Stimulated activated CD8-positive, alpha-beta memory T cell treated with anti-CD3 and anti-CD28 coated beads, Interleukin-4, amount 100 ng/mL, for 1 hour (primary cell): ENCODE data around the gene DOK7.
"Not testable (repeated sequence)": the region's sequence is repeated elsewhere in the genome, so short reads cannot be mapped to it uniquely, and the experiment has no call there.

Source experiments
- DNase-seq, 2 donors: peaks; one replicate each; pipeline ENCODE4 v3.0.0-alpha.2; 2020; ENCODE audit warnings: low read depth in 2 of 2, low spot score in 1 of 2

Gene DOK7

DNA sequence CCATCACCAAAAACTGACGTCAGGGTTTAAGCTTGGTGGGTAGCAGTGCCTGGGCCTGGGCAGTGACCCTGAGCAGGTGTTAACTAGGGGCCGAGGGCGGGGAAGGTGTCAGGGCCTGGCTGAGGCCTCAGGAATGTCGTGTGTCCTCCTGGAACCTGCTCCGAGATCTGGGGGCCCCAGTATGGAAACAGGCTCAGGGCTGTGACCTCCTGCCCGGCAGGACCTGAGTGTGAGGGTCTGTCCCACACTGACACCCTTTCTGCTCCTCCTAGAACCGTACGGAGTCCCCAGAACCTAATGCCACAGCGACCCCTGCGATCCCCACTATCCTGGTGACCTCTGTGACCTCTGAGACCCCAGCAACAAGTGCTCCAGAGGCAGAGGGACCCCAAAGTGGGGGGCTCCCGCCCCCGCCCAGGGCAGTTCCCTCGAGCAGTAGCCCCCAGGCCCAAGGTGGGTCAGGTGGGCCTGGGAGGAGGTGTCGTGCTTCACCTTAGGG lies 20.6 kb upstream of the DOK7 start:
- no peak for DNase-seq

DNA sequence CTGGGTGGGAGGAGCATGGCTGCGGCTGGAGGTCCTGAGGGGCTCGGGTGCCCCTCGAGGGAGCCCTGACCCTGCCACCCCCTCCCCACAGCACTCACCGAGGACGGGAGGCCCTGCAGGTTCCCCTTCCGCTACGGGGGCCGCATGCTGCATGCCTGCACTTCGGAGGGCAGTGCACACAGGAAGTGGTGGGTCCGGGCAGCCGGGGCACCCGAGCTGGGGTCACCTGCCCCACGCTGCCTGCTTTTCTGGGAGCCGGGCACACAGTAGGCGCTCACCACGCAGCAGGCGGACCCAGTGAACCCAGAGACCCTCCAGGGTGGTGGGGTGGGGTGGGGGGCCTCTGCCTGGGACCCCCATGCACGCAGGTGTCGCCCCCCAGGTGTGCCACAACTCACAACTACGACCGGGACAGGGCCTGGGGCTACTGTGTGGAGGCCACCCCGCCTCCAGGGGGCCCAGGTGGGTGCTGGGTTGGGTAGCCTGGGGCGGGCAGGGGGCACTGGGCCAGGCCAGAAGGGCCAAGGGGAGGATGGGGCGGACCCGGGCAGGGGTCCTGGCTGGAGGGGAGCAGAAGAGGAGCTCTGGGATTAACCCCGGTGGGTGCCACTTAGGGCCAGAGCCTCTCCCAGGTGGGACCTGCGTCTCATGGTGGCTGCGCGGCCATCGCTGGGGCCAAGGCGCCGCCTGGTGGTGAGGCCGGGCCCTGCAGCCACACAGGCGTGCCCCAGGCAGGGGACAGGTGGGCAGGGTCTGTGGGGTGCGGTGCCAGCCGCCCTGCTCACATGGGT lies 20.0 kb upstream of the DOK7 start:
- peak; percentile 13 to 31 for DNase-seq

DNA sequence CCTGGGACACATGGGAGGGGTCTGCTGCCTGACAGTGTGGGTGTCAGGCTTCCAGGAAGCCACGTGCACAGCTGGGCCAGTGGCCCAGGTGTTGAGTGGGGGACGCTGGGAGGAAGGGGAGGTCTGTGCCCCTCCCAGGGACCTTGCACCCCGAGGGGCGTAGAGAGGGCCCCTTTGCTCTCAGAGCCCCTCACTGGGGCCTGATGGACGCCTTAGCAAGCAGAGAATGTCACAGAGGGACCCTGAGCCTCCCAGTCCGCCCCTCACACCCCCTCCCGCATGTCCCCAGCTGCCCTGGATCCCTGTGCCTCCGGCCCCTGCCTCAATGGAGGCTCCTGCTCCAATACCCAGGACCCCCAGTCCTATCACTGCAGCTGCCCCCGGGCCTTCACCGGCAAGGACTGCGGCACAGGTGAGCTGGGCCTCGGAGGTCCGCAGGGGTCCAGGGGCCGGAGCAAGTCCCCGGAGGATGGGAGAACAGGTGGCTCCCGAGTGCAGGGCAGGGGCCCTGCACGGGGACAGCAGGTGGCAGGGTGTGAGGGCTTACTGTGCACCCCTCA lies 19.3 kb upstream of the DOK7 start:
- DNase-seq: no peak

DNA sequence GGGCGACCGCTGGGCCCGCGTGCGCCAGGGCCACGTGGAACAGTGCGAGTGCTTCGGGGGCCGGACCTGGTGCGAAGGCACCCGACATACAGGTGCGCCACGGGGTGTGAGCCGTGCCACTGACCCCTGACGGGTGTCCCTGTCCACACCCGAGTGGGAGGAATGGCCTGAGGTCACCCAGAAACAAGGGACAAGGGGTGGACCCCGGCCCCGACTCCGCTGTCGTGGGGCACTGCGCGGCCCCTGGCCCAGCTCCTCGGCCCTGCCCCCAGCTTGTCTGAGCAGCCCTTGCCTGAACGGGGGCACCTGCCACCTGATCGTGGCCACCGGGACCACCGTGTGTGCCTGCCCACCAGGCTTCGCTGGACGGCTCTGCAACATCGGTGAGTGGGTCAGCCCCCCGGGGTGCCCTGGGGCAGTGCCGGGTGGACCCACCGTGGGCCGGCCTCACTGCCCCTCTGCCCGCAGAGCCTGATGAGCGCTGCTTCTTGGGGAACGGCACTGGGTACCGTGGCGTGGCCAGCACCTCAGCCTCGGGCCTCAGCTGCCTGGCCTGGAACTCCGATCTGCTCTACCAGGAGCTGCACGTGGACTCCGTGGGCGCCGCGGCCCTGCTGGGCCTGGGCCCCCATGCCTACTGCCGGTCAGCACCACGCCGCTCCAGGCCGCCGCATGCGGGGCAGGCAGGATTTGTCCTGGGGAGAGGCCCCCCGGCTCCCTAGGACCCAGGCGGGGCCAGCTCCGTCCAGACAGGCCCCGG lies 18.6 kb upstream of the DOK7 start:
- no peak for DNase-seq

DNA sequence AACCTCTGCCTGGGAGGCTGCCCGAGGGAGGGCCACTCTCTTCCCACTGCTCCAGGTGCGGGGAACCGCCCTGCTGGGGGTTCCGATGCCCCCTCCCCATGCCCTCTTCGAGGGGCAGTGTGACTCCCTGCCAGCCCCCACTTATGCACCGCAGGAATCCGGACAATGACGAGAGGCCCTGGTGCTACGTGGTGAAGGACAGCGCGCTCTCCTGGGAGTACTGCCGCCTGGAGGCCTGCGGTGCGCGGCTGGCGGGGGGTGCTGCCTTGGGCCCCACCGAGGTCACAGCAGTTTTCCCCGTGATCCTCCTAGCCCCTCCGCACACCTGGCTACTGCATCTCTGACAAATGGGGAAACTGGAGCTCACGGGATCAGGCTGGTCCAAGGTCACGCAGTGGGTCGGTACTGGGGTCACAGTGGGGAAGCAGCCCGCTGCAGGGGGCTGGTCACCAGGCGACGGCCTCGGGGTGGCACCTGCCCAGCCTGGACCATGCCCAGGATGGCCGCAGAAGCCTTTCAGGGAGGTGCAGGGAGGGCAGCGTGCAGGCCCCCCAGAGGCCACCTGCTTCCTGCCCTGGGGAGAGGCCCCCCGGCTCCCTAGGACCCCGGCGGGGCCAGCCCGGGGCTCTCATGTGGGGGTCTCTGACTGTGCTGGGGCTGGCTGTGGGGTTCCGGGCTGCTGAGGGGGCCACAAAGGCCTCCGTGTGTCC lies 17.8 kb upstream of the DOK7 start:
- DNase-seq: no peak

DNA sequence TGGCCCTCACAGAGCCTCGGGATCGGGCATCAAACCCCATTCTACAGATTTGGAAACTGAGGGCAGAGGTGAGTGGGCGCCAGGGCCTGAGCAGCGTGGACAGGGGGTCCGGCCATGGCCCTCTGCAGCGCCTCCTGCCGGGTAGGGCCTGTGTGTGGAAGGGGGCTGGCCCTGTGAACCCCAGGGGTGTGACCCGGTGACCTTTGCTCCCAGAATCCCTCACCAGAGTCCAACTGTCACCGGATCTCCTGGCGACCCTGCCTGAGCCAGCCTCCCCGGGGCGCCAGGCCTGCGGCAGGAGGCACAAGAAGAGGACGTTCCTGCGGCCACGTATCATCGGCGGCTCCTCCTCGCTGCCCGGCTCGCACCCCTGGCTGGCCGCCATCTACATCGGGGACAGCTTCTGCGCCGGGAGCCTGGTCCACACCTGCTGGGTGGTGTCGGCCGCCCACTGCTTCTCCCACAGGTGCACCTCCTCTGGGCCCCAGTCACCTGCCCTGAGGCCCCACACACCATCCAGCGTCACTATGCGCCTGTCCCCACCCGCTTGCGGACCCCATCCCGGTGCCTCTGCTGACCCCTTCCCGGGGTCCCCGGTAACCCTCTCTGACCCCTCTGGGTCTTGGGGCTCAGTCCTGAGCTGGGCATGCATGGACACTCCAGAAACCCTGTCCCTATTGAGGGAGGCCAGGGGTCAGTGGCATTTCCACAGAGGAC lies 17.1 kb upstream of the DOK7 start:
- DNase-seq: no peak

DNA sequence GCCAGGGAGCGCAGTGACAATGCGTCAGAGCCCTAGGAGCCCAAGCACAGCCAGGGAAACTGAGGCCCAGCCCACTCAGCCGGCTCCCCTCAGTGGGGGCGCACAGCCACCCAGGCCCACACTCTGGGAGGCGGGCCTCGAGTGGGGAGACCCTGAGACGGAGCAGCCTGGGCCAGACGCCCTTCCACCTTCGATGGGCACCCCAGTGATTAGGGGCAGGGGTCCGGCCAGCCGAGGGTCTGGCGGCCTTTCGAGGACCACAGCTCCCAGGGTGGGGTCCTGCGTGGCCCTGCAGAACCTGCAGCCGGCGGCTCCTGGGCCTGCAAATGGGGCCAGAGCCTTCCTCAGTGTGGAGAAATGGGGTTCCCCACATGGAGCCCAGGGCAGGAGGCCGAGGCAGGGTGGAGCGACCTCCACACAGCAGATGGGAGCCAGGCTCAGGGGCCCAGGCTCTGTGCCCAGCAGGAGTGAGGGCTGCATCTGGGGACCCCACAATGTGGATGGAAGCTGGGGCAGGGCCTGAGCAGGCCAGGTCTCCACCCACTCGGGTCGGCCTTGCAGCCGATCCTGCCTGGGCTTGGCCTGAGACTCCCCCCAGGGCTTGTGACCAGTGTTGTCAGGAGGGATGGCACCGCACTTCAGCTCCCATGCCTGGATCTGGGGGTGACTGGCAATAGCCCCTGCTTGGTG lies 16.3 kb upstream of the DOK7 start:
- no peak for DNase-seq

DNA sequence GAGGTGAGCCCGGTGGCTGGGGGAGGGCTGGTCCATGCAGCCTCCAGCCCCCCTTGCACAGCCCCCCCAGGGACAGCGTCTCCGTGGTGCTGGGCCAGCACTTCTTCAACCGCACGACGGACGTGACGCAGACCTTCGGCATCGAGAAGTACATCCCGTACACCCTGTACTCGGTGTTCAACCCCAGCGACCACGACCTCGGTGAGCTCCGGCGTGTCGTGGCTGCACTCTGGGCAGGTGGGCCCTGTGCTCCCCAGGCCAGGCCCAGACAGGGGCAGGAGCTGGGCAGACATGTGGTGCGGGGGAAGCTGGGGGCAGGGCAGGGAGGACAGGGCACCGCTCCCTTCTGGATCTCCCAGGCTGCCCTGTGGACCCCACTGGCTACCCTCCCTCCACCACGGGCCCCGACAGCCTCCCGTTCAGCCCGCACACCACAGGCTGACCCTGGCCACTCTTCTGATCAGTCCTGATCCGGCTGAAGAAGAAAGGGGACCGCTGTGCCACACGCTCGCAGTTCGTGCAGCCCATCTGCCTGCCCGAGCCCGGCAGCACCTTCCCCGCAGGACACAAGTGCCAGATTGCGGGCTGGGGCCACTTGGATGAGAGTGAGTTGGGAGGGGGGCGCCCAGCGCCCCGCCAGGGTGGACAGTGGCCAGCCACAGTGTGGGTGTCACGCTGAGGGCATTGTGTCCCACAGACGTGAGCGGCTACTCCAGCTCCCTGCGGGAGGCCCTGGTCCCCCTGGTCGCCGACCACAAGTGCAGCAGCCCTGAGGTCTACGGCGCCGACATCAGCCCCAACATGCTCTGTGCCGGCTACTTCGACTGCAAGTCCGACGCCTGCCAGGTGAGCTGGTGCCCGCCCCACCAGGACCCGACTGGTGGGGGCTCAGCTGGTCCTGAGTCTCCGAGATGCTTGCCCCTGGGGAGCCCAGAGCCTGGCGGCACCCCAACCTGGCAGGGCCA lies 15.4 kb upstream of the DOK7 start:
- DNase-seq: no peak

DNA sequence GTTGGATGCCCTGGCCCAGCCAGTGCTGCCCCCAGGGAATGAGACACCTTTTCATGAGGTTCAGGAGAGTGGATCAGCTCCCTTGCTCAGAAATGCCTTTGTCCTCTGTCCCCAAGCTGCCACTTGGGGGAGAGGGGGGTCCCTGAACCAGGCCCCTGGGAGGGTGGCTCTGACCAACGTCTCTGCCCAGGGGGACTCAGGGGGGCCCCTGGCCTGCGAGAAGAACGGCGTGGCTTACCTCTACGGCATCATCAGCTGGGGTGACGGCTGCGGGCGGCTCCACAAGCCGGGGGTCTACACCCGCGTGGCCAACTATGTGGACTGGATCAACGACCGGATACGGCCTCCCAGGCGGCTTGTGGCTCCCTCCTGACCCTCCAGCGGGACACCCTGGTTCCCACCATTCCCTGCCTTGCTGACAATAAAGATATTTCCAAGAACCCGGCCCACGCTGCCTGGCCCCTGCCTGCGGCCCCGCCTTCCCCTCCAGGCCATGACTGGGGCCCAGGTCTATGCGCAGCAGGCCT lies 14.0 kb upstream of the DOK7 start:
- DNase-seq: no peak

DNA sequence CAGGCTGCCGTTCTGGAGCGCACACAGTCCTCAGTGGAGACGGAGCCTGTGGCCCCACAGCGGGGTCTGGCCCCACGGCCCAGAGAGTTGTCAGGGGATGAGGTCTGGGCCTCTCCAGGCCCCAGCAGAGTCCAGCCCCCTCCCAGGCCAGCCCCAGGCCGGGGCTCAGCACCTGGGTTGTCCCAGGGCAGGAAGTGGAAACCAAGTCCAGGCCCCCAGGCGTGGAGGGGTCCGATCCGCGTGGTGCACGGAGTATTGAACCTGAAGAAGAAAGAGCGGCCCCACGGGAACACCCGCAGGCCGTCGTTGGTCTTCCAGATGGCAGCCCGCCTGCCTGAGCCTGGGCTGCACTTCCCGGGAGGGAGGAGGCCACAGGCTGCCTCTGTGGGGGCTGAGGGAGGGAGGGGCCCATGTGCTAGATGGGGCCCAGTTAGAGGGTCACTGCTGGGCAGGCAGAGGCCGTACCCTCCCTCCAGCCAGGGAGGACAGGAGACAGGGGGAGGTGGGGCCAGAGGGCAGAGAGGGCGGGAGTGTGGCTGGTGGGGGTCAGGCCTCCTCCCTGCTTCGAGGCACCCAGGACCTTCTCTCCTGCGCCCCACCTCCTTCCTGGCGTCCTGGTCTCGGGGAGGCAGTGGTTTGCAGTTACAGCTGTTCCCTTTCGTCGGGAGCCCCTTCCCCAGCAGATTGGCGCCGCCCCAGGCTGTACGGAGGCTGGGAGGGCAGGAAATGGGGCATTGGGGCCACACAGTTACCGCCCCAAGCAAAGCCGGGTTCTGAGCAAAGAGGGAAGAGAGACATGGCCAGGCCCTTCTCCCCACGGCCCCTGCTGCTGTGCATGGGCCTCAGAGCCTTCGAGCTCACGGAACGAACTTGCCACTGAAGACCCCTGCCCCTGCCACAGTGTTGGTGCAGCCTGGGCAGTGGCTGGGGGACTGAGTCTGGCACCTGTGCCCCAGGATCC lies 13.3 kb upstream of the DOK7 start:
- DNase-seq: no peak

DNA sequence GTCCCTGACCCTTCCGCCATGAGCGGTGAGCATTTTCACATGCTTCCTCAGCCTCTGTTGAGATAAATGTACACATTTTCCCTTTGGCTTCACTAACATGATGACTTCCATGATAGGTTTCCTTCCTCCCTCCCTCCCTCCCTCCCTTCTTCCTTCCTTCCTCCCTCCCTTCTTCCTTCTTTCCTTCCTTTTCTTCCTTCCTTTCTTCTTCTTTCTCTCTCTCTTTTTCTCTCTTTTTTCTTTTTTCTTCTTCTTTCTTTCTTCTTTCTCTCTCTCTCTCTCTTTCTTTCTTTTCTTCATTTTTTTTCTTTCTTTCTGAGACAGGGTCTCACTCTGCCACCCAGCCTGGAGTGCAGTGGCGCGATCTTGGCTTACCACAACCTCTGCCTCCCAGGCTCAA lies 12.5 kb upstream of the DOK7 start:
- DNase-seq: no peak

DNA sequence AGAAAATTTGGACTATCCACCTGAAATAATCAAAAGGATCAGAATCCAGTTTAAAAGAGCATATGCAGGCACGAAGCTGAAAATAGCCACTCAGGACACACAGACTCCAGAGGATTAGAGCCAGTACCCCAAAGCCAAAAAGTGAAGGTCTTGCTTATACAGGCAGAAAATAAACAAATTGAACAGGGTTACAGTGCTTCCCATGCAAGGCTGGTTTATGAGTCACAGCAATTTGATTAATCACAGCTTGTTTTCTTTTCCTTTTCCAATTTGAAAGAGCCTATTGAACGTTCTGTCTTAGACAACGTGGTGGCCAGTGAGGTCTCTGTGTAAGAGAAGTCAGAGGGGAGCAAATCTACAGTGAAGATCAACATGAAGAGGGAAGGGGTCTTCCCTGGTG lies 11.2 kb upstream of the DOK7 start:
- DNase-seq: no peak

DNA sequence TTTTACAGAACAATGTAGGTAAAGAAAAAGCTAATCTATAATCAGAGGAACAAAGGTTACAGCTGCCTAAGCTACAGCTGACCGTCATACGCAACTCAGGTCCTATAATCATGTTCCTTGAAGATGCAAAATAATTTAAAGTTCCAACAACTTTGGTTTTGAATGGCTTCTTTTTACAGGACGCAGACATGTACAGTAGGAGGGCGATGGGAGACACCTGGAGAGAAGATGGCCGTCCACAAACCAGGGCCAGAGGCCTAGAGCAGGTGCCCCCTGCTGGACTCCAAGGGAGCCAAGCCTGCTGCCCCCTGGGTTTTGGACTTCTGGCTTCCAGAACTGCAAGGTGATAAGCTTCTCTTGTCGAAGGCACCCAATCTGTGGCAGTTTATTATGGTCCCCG lies 10.7 kb upstream of the DOK7 start:
- DNase-seq: no peak

DNA sequence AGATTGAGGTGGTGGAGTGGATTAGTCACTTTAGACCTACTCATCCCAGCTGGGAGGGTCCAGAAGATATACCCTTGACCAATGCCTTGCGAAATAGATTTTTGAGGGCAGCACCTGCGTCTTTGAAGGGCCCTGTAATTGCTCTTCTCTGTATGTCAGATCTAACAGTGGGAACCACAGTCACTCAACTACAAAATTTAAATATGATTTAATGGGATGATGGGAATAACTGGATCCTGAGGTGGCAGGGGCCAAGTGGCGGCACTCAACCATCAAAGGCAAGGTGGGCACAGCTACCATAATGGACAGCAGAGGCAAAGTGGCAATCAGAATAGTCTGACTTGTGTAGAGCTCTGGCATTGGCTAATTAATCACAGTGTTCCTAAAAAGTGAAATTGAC lies 7.5 kb upstream of the DOK7 start:
- not testable (repeated sequence) for DNase-seq

DNA sequence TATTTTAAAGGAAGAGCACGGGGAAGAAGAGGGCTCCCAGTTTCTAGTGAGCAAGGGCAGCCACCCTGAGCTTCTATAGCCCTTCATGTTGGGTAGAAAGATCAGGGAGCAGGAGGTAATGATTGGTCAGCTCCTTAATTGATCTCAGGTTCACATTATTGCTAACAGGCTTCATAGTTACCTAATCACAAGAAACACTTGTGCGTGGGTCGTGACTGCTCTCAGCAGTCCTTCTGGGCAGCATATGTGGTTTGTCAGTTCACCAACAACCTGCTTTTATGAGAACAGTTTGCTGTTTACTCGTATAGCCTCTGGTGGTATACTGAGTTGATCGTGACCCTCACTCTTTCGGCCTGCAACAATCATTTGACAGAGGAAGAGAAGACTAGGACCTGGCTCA lies 4.7 kb upstream of the DOK7 start:
- no peak for DNase-seq

DNA sequence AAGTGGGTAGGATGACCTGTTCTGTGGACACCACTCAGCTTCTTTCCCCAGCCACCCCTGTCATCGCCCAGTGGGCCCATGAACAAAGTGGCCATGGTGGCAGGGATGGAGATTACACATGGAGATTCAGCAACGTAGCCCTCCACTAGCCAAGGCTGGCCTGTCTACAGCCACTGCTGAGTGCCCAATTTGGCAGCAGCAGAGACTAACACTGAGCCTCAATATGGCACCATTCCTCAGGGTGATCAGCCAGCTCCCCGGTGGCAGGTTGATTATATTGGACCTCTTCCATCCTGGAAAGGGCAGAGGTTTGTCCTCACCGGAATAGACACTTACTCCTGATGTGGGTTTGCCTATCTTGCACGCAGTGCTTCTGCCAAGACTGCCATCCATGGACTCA lies 4.0 kb upstream of the DOK7 start:
- DNase-seq: not testable (repeated sequence)

DNA sequence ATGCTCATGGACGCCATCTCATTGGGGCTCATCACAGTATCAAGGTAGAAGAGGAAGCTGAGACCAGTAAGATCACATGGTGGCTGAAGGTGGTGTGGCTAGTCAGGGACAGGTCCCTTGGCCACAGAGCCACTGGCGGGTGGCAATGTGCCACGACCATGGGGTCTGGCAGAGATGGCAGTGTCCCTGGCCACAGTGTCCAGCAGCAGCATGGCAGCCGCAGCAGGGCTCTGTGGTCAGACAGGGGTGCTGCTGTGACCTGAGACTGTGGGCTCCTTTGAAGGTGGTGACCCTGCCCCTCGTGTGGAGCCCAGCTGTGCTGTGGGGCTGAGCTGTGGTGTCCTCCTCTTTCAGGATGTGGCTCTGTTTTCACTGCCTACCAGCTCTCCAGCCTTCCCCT lies 2.2 kb upstream of the DOK7 start:
- no peak for DNase-seq
